ENCODE data around the gene TUBGCP5. TPM values are rescaled to one million over a fixed set of nuclear protein-coding genes. Genes with fewer than 3 reads are reported as not detected.

TUBGCP5 gene
- total RNA-seq, 2 donors from 2014 or later = 21.1 to 22.3 TPM

DNA sequence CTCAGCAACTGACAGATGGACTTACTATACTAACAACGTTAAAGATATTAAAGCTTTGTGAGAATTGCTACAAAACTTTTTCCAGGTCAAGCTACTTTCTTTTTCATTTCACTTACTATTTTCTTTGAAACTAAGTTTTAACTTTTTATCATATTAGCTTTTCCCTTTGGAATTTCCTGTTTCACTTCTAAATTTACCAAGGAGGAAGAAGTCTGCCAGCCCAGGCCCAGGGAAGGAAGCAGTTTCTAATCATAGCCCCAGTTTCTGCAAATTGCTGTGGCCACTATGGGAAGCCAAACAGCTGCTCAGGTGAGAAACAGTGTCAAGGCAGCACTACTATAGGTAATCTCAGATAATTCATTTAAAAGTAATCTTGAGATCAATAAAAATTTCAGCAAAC, 77.6 kb downstream of the TUBGCP5 start:
- no peak overlapping the region for H3K27ac Mint-ChIP-seq
- no peak for ATAC-seq
- no peak overlapping the region for H3K4me3 Mint-ChIP-seq
- H3K9me3 ChIP-seq (ENCODE audit: control insufficient read depth, low read length, poor library complexity, severe bottlenecking) = no peaks in the 10 kb centered on the region
- H3K4me1 Mint-ChIP-seq = peaks cover 12% of the 10 kb centered on the region
- no peak for DNase-seq
- H3K36me3 Mint-ChIP-seq (ENCODE audit: low read depth) = no peaks in the 10 kb centered on the region
- no peaks in the 10 kb centered on the region for H3K27me3 Mint-ChIP-seq

- peak overlapping the region; percentile 65 for H3K27ac Mint-ChIP-seq
- DNase-seq (no peak), ATAC-seq (no peak)
- no peaks in the 10 kb centered on the region for H3K36me3 Mint-ChIP-seq (ENCODE audit: low read depth)
- H3K4me3 Mint-ChIP-seq = no peak overlapping the region
- H3K9me3 ChIP-seq (ENCODE audit: control insufficient read depth, low read length, poor library complexity, severe bottlenecking) = no peaks in the 10 kb centered on the region
- no peaks in the 10 kb centered on the region for H3K27me3 Mint-ChIP-seq
- H3K4me1 Mint-ChIP-seq = peaks cover 12% of the 10 kb centered on the region
These were observed 78.8 kb downstream of the TUBGCP5 start for GRCh38 chr15:22960556-22960955.

GRCh38 chr15:22960126-22960525, 79.2 kb downstream of the TUBGCP5 start:
- no peak for DNase-seq
- ATAC-seq = no peak
- no peaks in the 10 kb centered on the region for H3K27me3 Mint-ChIP-seq
- H3K9me3 ChIP-seq (ENCODE audit: control insufficient read depth, low read length, poor library complexity, severe bottlenecking) = no peaks in the 10 kb centered on the region
- peaks cover 12% of the 10 kb centered on the region for H3K4me1 Mint-ChIP-seq
- H3K4me3 Mint-ChIP-seq = no peak overlapping the region
- H3K27ac Mint-ChIP-seq = peak overlapping the region; percentile 65
- no peaks in the 10 kb centered on the region for H3K36me3 Mint-ChIP-seq (ENCODE audit: low read depth)

DNA sequence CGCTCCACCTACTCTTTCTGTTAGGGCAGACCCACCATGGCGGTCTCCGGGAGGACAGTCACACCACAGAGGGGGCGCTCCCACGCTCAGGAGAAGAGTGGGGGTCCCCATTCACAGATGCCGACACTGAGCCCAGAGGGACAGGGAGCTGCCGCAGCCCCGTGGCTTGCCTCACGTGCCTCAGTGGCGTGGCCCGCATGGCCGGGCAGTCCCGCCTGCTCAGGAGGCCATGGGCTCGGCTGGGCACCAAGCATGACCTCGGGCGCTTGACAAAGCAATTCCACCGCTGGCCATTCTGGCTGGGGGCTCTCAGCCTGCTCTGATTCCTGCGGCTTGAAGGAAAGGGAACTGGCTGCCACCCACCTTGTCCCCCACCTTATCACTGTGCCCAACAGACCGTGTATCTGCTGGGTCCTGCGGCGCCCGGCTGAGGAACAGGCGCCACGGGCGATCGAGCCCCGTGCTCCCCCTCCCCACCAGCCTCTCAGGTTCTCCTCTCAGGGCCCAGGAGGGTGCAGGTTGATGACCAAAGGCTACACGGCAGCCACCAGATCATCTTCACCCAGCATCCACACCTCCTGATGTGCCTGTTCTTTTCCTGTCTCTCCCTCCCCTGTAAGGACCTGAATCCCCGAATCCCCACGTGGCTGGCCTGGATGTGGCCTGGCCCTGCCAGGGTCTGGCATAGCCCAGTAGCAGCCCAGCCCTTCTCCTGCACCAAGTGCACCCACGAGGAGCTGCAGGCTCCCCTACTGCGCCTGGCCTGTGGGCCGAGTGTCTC, 79.9 kb downstream of the TUBGCP5 start:
- no peak overlapping the region for H3K27ac Mint-ChIP-seq
- ATAC-seq (no peak), DNase-seq (no peak)
- H3K4me3 Mint-ChIP-seq = no peak overlapping the region
- no peaks in the 10 kb centered on the region for H3K9me3 ChIP-seq (ENCODE audit: control insufficient read depth, low read length, poor library complexity, severe bottlenecking)
- no peaks in the 10 kb centered on the region for H3K27me3 Mint-ChIP-seq
- no peaks in the 10 kb centered on the region for H3K36me3 Mint-ChIP-seq (ENCODE audit: low read depth)
- peaks cover 12% of the 10 kb centered on the region for H3K4me1 Mint-ChIP-seq

DNA sequence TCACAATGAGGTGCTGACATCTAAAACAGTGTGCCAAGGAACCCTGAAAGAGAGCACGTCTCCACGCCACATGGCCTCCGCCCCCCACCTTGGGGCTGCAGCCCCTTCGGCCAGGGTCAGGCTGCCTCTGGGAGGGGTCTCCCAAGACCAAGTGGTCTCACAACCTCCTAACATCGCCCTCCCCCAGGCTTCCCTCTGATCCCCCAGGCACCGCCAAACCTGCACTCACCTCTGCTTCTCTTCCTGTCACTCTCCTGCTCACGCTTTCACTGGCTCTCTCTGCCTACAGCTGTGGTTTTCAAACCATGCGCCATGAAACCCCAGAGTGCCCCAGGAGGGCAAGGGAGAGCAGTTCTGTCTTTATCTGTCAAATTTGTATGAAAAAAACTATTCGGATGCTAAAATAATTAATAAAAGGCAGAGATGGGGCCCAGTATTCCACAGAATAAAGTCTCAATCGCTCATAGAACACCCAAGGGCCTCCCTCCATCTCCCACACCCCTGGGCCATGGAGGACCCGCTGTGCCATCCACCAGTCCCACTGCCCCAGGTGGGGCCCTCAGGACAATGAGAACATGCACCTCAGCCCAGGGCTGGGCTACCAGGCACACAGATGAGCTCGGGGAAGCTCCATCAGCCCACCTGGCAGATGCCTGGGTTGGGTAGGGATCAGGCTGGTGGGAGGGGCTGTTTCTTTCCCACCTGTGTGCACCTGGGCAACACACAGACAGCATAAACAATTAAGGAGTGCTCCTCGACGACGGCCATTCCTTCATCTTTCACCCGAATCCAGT, 80.7 kb downstream of the TUBGCP5 start:
- Mint-ChIP-seq H3K36me3 (ENCODE audit: low read depth) (no peaks in the 10 kb centered on the region), H3K4me3 (no peak overlapping the region), H3K27me3 (no peaks in the 10 kb centered on the region), H3K27ac (no peak overlapping the region), H3K4me1 (peaks cover 10% of the 10 kb centered on the region)
- H3K9me3 ChIP-seq (ENCODE audit: control insufficient read depth, low read length, poor library complexity, severe bottlenecking) = no peaks in the 10 kb centered on the region
- DNase-seq (no peak), ATAC-seq (no peak)

GRCh38 chr15:22956978-22957260, 82.5 kb downstream of the TUBGCP5 start:
- H3K9me3 ChIP-seq (ENCODE audit: control insufficient read depth, low read length, poor library complexity, severe bottlenecking) = no peaks in the 10 kb centered on the region
- ATAC-seq = no peak
- H3K27ac Mint-ChIP-seq = no peak overlapping the region
- DNase-seq = no peak
- H3K36me3 Mint-ChIP-seq (ENCODE audit: low read depth) = no peaks in the 10 kb centered on the region
- H3K4me1 Mint-ChIP-seq = peaks cover 10% of the 10 kb centered on the region
- no peaks in the 10 kb centered on the region for H3K27me3 Mint-ChIP-seq
- H3K4me3 Mint-ChIP-seq = no peak overlapping the region

- DNase-seq (no peak), ATAC-seq (no peak)
- Mint-ChIP-seq H3K27me3 (no peaks in the 10 kb centered on the region), H3K4me3 (no peak overlapping the region), H3K27ac (no peak overlapping the region), H3K36me3 (ENCODE audit: low read depth) (no peaks in the 10 kb centered on the region), H3K4me1 (peaks cover 10% of the 10 kb centered on the region)
- H3K9me3 ChIP-seq (ENCODE audit: control insufficient read depth, low read length, poor library complexity, severe bottlenecking) = no peaks in the 10 kb centered on the region
These were observed 83.0 kb downstream of the TUBGCP5 start for GRCh38 chr15:22956257-22956977.

DNA sequence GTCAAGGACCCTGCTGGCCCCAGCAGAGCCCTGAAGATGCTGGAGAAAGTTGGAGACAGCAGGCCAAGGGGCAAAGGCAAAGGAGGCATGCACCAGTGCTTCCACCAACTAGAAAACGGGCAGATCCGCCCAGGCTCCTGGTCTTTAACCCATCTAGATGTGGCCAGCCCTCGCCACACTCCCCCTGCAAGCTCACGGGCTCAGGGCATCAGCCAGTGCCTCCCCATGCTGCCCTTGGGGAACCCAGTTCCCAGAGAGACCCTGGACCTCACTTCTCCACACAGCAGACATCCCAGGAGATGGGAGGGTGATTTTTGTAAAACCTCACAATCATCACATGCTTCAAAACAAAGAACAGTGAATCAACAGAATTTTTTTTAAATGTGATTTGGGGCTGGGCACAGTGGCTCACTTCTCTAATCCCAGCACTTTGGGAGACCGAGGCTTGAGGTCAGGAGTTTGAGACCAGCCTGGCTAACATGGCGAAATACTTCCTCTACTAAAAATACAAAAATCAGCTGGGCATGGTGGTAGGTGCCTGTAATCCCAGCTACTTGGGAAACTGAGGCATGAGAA, 83.7 kb downstream of the TUBGCP5 start:
- Mint-ChIP-seq H3K27me3 (no peaks in the 10 kb centered on the region), H3K4me1 (peaks cover 11% of the 10 kb centered on the region), H3K4me3 (no peak overlapping the region), H3K27ac (no peak overlapping the region), H3K36me3 (ENCODE audit: low read depth) (no peaks in the 10 kb centered on the region)
- ATAC-seq (no peak), DNase-seq (no peak)
- H3K9me3 ChIP-seq (ENCODE audit: control insufficient read depth, low read length, poor library complexity, severe bottlenecking) = no peaks in the 10 kb centered on the region

GRCh38 chr15:22954798-22955543, 84.4 kb downstream of the TUBGCP5 start:
- no peak overlapping the region for H3K27ac Mint-ChIP-seq
- H3K4me1 Mint-ChIP-seq = peaks cover 15% of the 10 kb centered on the region
- no peak for ATAC-seq
- H3K27me3 Mint-ChIP-seq = no peaks in the 10 kb centered on the region
- no peak for DNase-seq
- H3K4me3 Mint-ChIP-seq = no peak overlapping the region
- no peaks in the 10 kb centered on the region for H3K36me3 Mint-ChIP-seq (ENCODE audit: low read depth)
- H3K9me3 ChIP-seq (ENCODE audit: control insufficient read depth, low read length, poor library complexity, severe bottlenecking) = no peaks in the 10 kb centered on the region

GRCh38 chr15:22954326-22954725, 85.0 kb downstream of the TUBGCP5 start:
- Mint-ChIP-seq H3K27ac (peak overlapping the region; percentile 77), H3K4me1 (peaks cover 13% of the 10 kb centered on the region), H3K4me3 (no peak overlapping the region), H3K36me3 (ENCODE audit: low read depth) (no peaks in the 10 kb centered on the region), H3K27me3 (no peaks in the 10 kb centered on the region)
- ATAC-seq = no peak
- DNase-seq = no peak
- no peaks in the 10 kb centered on the region for H3K9me3 ChIP-seq (ENCODE audit: control insufficient read depth, low read length, poor library complexity, severe bottlenecking)

- no peaks in the 10 kb centered on the region for H3K36me3 Mint-ChIP-seq (ENCODE audit: low read depth)
- H3K27ac Mint-ChIP-seq = peak overlapping the region; percentile 77
- H3K9me3 ChIP-seq (ENCODE audit: control insufficient read depth, low read length, poor library complexity, severe bottlenecking) = no peaks in the 10 kb centered on the region
- H3K27me3 Mint-ChIP-seq = no peaks in the 10 kb centered on the region
- no peak for ATAC-seq
- DNase-seq = no peak
- H3K4me3 Mint-ChIP-seq = no peak overlapping the region
- peaks cover 19% of the 10 kb centered on the region for H3K4me1 Mint-ChIP-seq
These were observed 86.4 kb downstream of the TUBGCP5 start for GRCh38 chr15:22952796-22953579.

Measured in T-helper 17 cell (primary cell).